ENCODE results near the gene S100A9. TPM values are rescaled to one million over a fixed set of nuclear protein-coding genes. Genes with fewer than 3 reads are reported as not detected.

The S100A9 gene
- polyA plus RNA-seq, 3 donors = 20,498 to 43,602 (median 40,800) TPM

GRCh38 chr1:153399401-153400055, 41.9 kb downstream of the S100A9 start:
- peaks cover 11% of the 10 kb centered on the region for H3K79me2 ChIP-seq (ENCODE audit: insufficient read depth, low read length)
- intact Hi-C loops (cut with micrococcal nuclease) = loop anchor here in 1 of 2 donors (5.0 kb wide), 1 partner anchor 98 kb away; no protein-coding TSS in a partner anchor
- no peak overlapping the region for H2AFZ ChIP-seq (ENCODE audit: insufficient read depth, low read depth, low read length, poor library complexity, severe bottlenecking)
- no peak overlapping the region for H3K27ac ChIP-seq (ENCODE audit: low read depth in 1 of 2, low read length in 2 of 2)
- peaks cover 71 to 85% of the 10 kb centered on the region in 2 donors for H3K4me1 ChIP-seq (ENCODE audit: control insufficient read depth in 1 of 2, insufficient read depth in 2 of 2, low read length in 2 of 2)
- H3K4me3 Mint-ChIP-seq = peak overlapping the region in 1 of 2 donors; percentile 72
- H3K4me1 Mint-ChIP-seq = peaks cover 82% of the 10 kb centered on the region
- peaks cover 0 to 3% of the 10 kb centered on the region in 2 donors for H3K36me3 Mint-ChIP-seq
- DNase-seq = no peak
- no peaks in the 10 kb centered on the region for H3K27me3 ChIP-seq (ENCODE audit: control insufficient read depth in 2 of 2, insufficient read depth in 2 of 2, low read length in 2 of 2)
- H3K9ac ChIP-seq (ENCODE audit: insufficient read depth, low read length, poor library complexity, severe bottlenecking) = no peak overlapping the region
- H3K27me3 Mint-ChIP-seq (ENCODE audit: low read depth in 3 of 3) = peaks cover 1 to 5% (median 4%) of the 10 kb centered on the region in 3 donors
- no peak overlapping the region for H3K4me2 ChIP-seq (replicated peaks; ENCODE audit: extremely low read depth, low read length, poor library complexity, severe bottlenecking)
- TF ChIP-seq CTCF (IDR thresholded peaks at IDR 0.05) = no peak
- 90% methylated on average over 5 of the region's 7 CpGs for WGBS (ENCODE audit: insufficient coverage)
- no peaks in the 10 kb centered on the region for H3K36me3 ChIP-seq (replicated peaks in 1 of 2; ENCODE audit: control insufficient read depth in 1 of 2, insufficient read depth in 2 of 2, low read length in 2 of 2)
- peaks cover 0 to under 1% (median under 1%) of the 10 kb centered on the region in 7 donors for H3K9me3 Mint-ChIP-seq
- H4K20me1 ChIP-seq (ENCODE audit: insufficient read depth, low read length) = no peaks in the 10 kb centered on the region
- no peaks in the 10 kb centered on the region for H3K9me3 ChIP-seq (replicated peaks in 1 of 2; ENCODE audit: control insufficient read depth in 1 of 2, insufficient read depth in 1 of 2, low read length in 2 of 2)
- H3K4me3 ChIP-seq (replicated peaks in 1 of 3; ENCODE audit: low read depth in 2 of 3, low read length in 3 of 3) = no peak overlapping the region
- H3K27ac Mint-ChIP-seq = peak overlapping the region in 3 of 7 donors; percentile 55 to 68 (median 65)

GRCh38 chr1:153400244-153400643, 42.6 kb downstream of the S100A9 start:
- intact Hi-C loops (cut with micrococcal nuclease) = loop anchor here in 1 of 2 donors (5.0 kb wide), 1 partner anchor 97 kb away; no protein-coding TSS in a partner anchor
- H4K20me1 ChIP-seq (ENCODE audit: insufficient read depth, low read length) = no peaks in the 10 kb centered on the region
- H3K4me3 ChIP-seq (replicated peaks in 1 of 3; ENCODE audit: low read depth in 2 of 3, low read length in 3 of 3) = no peak overlapping the region
- Mint-ChIP-seq H3K27me3 (ENCODE audit: low read depth in 3 of 3) (peaks cover 0 to 5% (median 4%) of the 10 kb centered on the region in 3 donors), H3K9me3 (peaks cover 0 to 3% (median 2%) of the 10 kb centered on the region in 7 donors), H3K4me1 (peaks cover 80% of the 10 kb centered on the region), H3K4me3 (no peak overlapping the region), H3K36me3 (peaks cover 0 to 3% of the 10 kb centered on the region in 2 donors), H3K27ac (peak overlapping the region in 1 of 7 donors; percentile 63)
- H3K27ac ChIP-seq (ENCODE audit: low read depth in 1 of 2, low read length in 2 of 2) = no peak overlapping the region
- no peaks in the 10 kb centered on the region for H3K27me3 ChIP-seq (ENCODE audit: control insufficient read depth in 2 of 2, insufficient read depth in 2 of 2, low read length in 2 of 2)
- TF ChIP-seq CTCF (IDR thresholded peaks at IDR 0.05) = no peak
- no peaks in the 10 kb centered on the region for H3K36me3 ChIP-seq (replicated peaks in 1 of 2; ENCODE audit: control insufficient read depth in 1 of 2, insufficient read depth in 2 of 2, low read length in 2 of 2)
- H3K4me1 ChIP-seq (ENCODE audit: control insufficient read depth in 1 of 2, insufficient read depth in 2 of 2, low read length in 2 of 2) = peaks cover 73 to 84% of the 10 kb centered on the region in 2 donors
- 84% methylated on average over 4 of the region's 5 CpGs for WGBS (ENCODE audit: insufficient coverage)
- H3K9me3 ChIP-seq (replicated peaks in 1 of 2; ENCODE audit: control insufficient read depth in 1 of 2, insufficient read depth in 1 of 2, low read length in 2 of 2) = no peaks in the 10 kb centered on the region
- H3K9ac ChIP-seq (ENCODE audit: insufficient read depth, low read length, poor library complexity, severe bottlenecking) = no peak overlapping the region
- DNase-seq = no peak
- no peak overlapping the region for H3K4me2 ChIP-seq (replicated peaks; ENCODE audit: extremely low read depth, low read length, poor library complexity, severe bottlenecking)
- no peak overlapping the region for H2AFZ ChIP-seq (ENCODE audit: insufficient read depth, low read depth, low read length, poor library complexity, severe bottlenecking)
- H3K79me2 ChIP-seq (ENCODE audit: insufficient read depth, low read length) = peaks cover 11% of the 10 kb centered on the region
